GM13977 (cell line): ENCODE results near the gene PDS5A.
"Not testable (repeated sequence)": the region's sequence is repeated elsewhere in the genome, so short reads cannot be mapped to it uniquely, and the experiment has no call there.

Source experiments
- DNase-seq: peaks from one replicate; pipeline ENCODE4 v3.0.0; 2012; ENCODE audit warnings: low spot score
- CTCF ChIP-seq: IDR thresholded peaks from 2 replicates; pipeline ENCODE4 v1.5.1; 2012; ENCODE audit warnings: mild to moderate bottlenecking, control low read depth; ENCODE audit not compliant: insufficient read depth; ENCODE audit errors: extremely low read depth, missing control alignments
- in situ Hi-C: fragments of 300-500 bp; cut with MboI; formaldehyde crosslinking; loops from one replicate; pipeline ENCODE4 v1.12.0; 2022; ENCODE audit warnings: low sequenced_read_pairs, low pct_unique_long_range_greater_than_20kb, mixed read lengths, inconsistent platforms; ENCODE audit not compliant: unreplicated experiment

The PDS5A gene

GRCh38 chr4:39855909-39856512 is 121.7 kb downstream of the PDS5A start:
- TF ChIP-seq CTCF = no peak
- in situ Hi-C loops = no loop called here
- no peak for DNase-seq

GRCh38 chr4:39852636-39853035 is 125.1 kb downstream of the PDS5A start:
- in situ Hi-C loops = no loop called here
- TF ChIP-seq CTCF = no peak
- no peak for DNase-seq

GRCh38 chr4:39850727-39851126 is 127.0 kb downstream of the PDS5A start:
- DNase-seq = no peak
- in situ Hi-C loops = no loop called here
- TF ChIP-seq CTCF = no peak

GRCh38 chr4:39846705-39847104 is 131.0 kb downstream of the PDS5A start:
- TF ChIP-seq CTCF = no peak
- no peak for DNase-seq
- in situ Hi-C loops = no loop called here

GRCh38 chr4:39846120-39846519 is 131.6 kb downstream of the PDS5A start:
- no peak for DNase-seq
- in situ Hi-C loops = no loop called here
- TF ChIP-seq CTCF = no peak

GRCh38 chr4:39841894-39842293 is 135.8 kb downstream of the PDS5A start:
- no peak for DNase-seq
- in situ Hi-C loops = no loop called here
- no peak for TF ChIP-seq CTCF

GRCh38 chr4:39840516-39840915 is 137.2 kb downstream of the PDS5A start:
- in situ Hi-C loops, DNase-seq: not testable (repeated sequence)
